ENCODE measurements around the gene HFE.

HFE gene

DNA sequence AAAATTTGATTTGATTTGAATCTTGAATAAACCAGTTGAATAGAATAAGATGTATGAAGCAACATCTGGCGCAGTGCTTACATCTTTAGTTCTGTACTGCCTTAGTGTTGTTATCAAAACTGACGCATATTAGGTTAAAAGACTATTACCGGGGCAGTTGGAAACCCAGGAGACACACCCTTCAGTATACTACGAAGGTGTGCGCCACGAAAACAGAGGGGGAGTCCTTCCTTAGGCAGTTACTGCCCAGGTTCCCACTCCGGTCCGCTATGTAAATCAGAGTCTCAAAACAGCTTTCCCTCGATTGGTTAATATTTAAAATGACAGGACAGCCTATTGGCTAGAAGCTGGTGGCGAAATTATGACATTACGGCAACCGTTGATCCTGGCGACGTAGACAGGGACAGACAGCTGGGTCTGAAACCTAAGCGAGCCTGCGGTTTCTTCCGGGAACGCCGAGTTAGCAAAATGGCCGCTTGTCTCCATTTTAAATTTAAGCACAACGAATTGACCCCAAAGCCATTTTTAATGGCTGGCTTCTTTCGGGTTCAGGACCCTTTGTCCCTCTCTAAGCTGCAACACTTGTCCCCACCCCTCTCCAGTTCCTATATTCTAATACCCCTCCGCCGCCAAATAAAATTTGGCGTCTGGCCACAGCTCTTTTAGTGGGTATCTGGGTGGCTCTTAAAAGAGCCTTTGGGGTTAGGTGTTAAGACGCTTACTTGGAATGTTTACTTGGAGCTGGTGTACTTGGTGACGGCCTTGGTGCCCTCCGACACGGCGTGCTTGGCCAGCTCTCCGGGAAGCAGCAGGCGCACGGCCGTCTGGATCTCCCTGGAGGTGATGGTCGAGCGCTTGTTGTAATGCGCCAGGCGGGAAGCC is 35.8 kb downstream of the HFE start (continued):
- TF ChIP-seq, protein P1, sequence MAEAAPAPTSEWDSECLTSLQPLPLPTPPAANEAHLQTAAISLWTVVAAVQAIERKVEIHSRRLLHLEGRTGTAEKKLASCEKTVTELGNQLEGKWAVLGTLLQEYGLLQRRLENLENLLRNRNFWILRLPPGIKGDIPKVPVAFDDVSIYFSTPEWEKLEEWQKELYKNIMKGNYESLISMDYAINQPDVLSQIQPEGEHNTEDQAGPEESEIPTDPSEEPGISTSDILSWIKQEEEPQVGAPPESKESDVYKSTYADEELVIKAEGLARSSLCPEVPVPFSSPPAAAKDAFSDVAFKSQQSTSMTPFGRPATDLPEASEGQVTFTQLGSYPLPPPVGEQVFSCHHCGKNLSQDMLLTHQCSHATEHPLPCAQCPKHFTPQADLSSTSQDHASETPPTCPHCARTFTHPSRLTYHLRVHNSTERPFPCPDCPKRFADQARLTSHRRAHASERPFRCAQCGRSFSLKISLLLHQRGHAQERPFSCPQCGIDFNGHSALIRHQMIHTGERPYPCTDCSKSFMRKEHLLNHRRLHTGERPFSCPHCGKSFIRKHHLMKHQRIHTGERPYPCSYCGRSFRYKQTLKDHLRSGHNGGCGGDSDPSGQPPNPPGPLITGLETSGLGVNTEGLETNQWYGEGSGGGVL (tag by site-specific recombination; IDR thresholded peaks at IDR 0.05): 0 out of 2 replicates have a peak, but pooled peaks have one; percentile 14
- TF ChIP-seq ZNF169 (tag by site-specific recombination; IDR thresholded peaks at IDR 0.05) (no peak), ZNF16 (tag by site-specific recombination; IDR thresholded peaks at IDR 0.05; ENCODE audit: low read depth) (no peak), GFI1B (tag by site-specific recombination; IDR thresholded peaks at IDR 0.05) (peak; percentile 85), BCL11A (tag by site-specific recombination; IDR thresholded peaks at IDR 0.05; ENCODE audit: low read depth) (no peak), ZNF660 (tag by site-specific recombination; IDR thresholded peaks at IDR 0.05) (peak; percentile 89), ZBTB1 (tag by site-specific recombination; IDR thresholded peaks at IDR 0.05) (no peak), KLF8 (tag by site-specific recombination; IDR thresholded peaks at IDR 0.05) (peak; percentile 88), SP7 (tag by site-specific recombination; IDR thresholded peaks at IDR 0.05) (peak; percentile 84), ZFP37 (tag by site-specific recombination; IDR thresholded peaks at IDR 0.05) (0 out of 2 replicates have a peak, but pooled peaks have one; percentile 22), MEIS1 (CRISPR knock-in tag; IDR thresholded peaks at IDR 0.05; ENCODE audit: borderline replicate concordance) (no peak), ZNF548 (tag by site-specific recombination; IDR thresholded peaks at IDR 0.05) (no peak), ZNF768 (tag by site-specific recombination; IDR thresholded peaks at IDR 0.05) (0 out of 2 replicates have a peak, but pooled peaks have one; percentile 13), ZNF266 (tag by site-specific recombination; IDR thresholded peaks at IDR 0.05; ENCODE audit: low read depth) (no peak), HOXA7 (CRISPR knock-in tag; IDR thresholded peaks at IDR 0.05; ENCODE audit: borderline replicate concordance) (no peak), ZNF175 (tag by site-specific recombination; IDR thresholded peaks at IDR 0.05) (no peak), ZNF571 (tag by site-specific recombination; IDR thresholded peaks at IDR 0.05) (no peak), ZBTB7A (tag by site-specific recombination; IDR thresholded peaks at IDR 0.05; ENCODE audit: low read depth) (no peak), ZNF354C (tag by site-specific recombination; IDR thresholded peaks at IDR 0.05; ENCODE audit: borderline replicate concordance, low read depth) (no peak), ZNF292 (tag by site-specific recombination; IDR thresholded peaks at IDR 0.05; ENCODE audit: borderline replicate concordance, low read depth) (no peak), YY2 (tag by site-specific recombination; IDR thresholded peaks at IDR 0.05) (no peak), KLF16 (tag by site-specific recombination; IDR thresholded peaks at IDR 0.05) (no peak), IKZF3 (tag by site-specific recombination; IDR thresholded peaks at IDR 0.05) (peak; percentile 95), ZBTB21 (tag by site-specific recombination; IDR thresholded peaks at IDR 0.05) (peak; percentile 93), ZNF433 (tag by site-specific recombination; IDR thresholded peaks at IDR 0.05; ENCODE audit: low read depth) (no peak), ZNF10 (tag by site-specific recombination; IDR thresholded peaks at IDR 0.05) (no peak), ZNF785 (tag by site-specific recombination; IDR thresholded peaks at IDR 0.05) (no peak), ZNF624 (tag by site-specific recombination; IDR thresholded peaks at IDR 0.05) (no peak), FEZF1 (tag by site-specific recombination; IDR thresholded peaks at IDR 0.05) (no peak), ZNF677 (tag by site-specific recombination; IDR thresholded peaks at IDR 0.05) (no peak)
- TF ChIP-seq, protein P2, sequence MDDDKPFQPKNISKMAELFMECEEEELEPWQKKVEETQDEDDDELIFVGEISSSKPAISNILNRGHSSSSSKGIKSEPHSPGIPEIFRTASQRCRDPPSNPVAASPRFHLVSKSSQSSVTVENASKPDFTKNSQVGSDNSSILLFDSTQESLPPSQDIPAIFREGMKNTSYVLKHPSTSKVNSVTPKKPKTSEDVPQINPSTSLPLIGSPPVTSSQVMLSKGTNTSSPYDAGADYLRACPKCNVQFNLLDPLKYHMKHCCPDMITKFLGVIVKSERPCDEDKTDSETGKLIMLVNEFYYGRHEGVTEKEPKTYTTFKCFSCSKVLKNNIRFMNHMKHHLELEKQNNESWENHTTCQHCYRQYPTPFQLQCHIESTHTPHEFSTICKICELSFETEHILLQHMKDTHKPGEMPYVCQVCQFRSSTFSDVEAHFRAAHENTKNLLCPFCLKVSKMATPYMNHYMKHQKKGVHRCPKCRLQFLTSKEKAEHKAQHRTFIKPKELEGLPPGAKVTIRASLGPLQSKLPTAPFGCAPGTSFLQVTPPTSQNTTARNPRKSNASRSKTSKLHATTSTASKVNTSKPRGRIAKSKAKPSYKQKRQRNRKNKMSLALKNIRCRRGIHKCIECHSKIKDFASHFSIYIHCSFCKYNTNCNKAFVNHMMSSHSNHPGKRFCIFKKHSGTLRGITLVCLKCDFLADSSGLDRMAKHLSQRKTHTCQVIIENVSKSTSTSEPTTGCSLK (tag by site-specific recombination; IDR thresholded peaks at IDR 0.05): no peak
- TF ChIP-seq, protein P3, sequence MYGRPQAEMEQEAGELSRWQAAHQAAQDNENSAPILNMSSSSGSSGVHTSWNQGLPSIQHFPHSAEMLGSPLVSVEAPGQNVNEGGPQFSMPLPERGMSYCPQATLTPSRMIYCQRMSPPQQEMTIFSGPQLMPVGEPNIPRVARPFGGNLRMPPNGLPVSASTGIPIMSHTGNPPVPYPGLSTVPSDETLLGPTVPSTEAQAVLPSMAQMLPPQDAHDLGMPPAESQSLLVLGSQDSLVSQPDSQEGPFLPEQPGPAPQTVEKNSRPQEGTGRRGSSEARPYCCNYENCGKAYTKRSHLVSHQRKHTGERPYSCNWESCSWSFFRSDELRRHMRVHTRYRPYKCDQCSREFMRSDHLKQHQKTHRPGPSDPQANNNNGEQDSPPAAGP (tag by site-specific recombination; IDR thresholded peaks at IDR 0.05): peak; percentile 53; the same call in 1 of the 2 replicates
- TF ChIP-seq, protein P4, sequence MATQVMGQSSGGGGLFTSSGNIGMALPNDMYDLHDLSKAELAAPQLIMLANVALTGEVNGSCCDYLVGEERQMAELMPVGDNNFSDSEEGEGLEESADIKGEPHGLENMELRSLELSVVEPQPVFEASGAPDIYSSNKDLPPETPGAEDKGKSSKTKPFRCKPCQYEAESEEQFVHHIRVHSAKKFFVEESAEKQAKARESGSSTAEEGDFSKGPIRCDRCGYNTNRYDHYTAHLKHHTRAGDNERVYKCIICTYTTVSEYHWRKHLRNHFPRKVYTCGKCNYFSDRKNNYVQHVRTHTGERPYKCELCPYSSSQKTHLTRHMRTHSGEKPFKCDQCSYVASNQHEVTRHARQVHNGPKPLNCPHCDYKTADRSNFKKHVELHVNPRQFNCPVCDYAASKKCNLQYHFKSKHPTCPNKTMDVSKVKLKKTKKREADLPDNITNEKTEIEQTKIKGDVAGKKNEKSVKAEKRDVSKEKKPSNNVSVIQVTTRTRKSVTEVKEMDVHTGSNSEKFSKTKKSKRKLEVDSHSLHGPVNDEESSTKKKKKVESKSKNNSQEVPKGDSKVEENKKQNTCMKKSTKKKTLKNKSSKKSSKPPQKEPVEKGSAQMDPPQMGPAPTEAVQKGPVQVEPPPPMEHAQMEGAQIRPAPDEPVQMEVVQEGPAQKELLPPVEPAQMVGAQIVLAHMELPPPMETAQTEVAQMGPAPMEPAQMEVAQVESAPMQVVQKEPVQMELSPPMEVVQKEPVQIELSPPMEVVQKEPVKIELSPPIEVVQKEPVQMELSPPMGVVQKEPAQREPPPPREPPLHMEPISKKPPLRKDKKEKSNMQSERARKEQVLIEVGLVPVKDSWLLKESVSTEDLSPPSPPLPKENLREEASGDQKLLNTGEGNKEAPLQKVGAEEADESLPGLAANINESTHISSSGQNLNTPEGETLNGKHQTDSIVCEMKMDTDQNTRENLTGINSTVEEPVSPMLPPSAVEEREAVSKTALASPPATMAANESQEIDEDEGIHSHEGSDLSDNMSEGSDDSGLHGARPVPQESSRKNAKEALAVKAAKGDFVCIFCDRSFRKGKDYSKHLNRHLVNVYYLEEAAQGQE (tag by site-specific recombination; IDR thresholded peaks at IDR 0.05): no peak
